Liver (tissue), 9 donors: ENCODE measurements around the gene RASSF8. TPM values are rescaled to one million over a fixed set of nuclear protein-coding genes. Genes with fewer than 3 reads are reported as not detected.

Experiments used
- DNase-seq: peaks from one replicate; pipeline ENCODE4 v3.0.0-alpha.2; 2017; ENCODE audit warnings: low spot score
- H3K27ac ChIP-seq, 2 donors: one replicate each; pipeline ENCODE4 v1.7.0; 2013; ENCODE audit warnings: inconsistent platforms in 2 of 2, low read length in 2 of 2, control low read depth in 1 of 2, low read depth in 1 of 2, mild to moderate bottlenecking in 1 of 2
- H3K27me3 ChIP-seq, 4 donors: one replicate each; pipeline versions ENCODE4 v1.6.1 to v1.7.0; 2013; ENCODE audit warnings: low read length in 3 of 4, inconsistent platforms in 1 of 4, mild to moderate bottlenecking in 1 of 4, moderate library complexity in 1 of 4; ENCODE audit not compliant: control insufficient read depth in 4 of 4, insufficient read depth in 4 of 4
- H3K36me3 ChIP-seq, 4 donors: one replicate each; pipeline versions ENCODE4 v1.6.1 to v1.7.0; 2013; ENCODE audit warnings: low read length in 3 of 4, mild to moderate bottlenecking in 3 of 4, low read depth in 1 of 4, moderate library complexity in 1 of 4; ENCODE audit not compliant: control insufficient read depth in 4 of 4, insufficient read depth in 3 of 4
- H3K4me1 ChIP-seq, 4 donors: one replicate each; pipeline versions ENCODE4 v1.6.1 to v1.7.0; 2013; ENCODE audit warnings: low read length in 3 of 4, mild to moderate bottlenecking in 3 of 4, moderate library complexity in 1 of 4; ENCODE audit not compliant: control insufficient read depth in 4 of 4, insufficient read depth in 4 of 4
- H3K4me3 ChIP-seq, 3 donors: one replicate each; pipeline versions ENCODE4 v1.6.1 to v1.7.0; 2013; ENCODE audit warnings: low read length in 3 of 3, control low read depth in 1 of 3, low read depth in 1 of 3, mild to moderate bottlenecking in 1 of 3
- H3K9ac ChIP-seq, 2 donors: one replicate each; pipeline ENCODE4 v1.7.0; 2013; ENCODE audit warnings: low read length in 2 of 2, mild to moderate bottlenecking in 2 of 2, moderate library complexity in 2 of 2, control low read depth in 1 of 2, low read depth in 1 of 2
- H3K9me3 ChIP-seq, 4 donors: one replicate each; pipeline versions ENCODE4 v1.6.1 to v1.7.0; 2013; ENCODE audit warnings: low read length in 3 of 4; ENCODE audit not compliant: control insufficient read depth in 4 of 4
- ATF3 ChIP-seq: IDR thresholded peaks from 2 replicates; pipeline ENCODE4 v1.6.1; 2016; ENCODE audit warnings: antibody characterized with exemption
- CTCF ChIP-seq: fragments of 150-350 bp; IDR thresholded peaks from 2 replicates; pipeline ENCODE4 v1.5.1; 2017; ENCODE audit warnings: improper control_type of control experiment, low read depth, low read length; ENCODE audit not compliant: missing input control
- EGR1 ChIP-seq, 2 donors: IDR thresholded peaks; 2 replicates each; pipeline ENCODE4 v1.6.1; 2016 to 2018; ENCODE audit warnings: antibody characterized with exemption in 2 of 2, low read depth in 2 of 2
- FOXA1 ChIP-seq: IDR thresholded peaks from 2 replicates; pipeline ENCODE4 v1.6.1; 2016; ENCODE audit warnings: antibody characterized with exemption
- FOXA2 ChIP-seq: IDR thresholded peaks from 2 replicates; pipeline ENCODE4 v1.6.1; 2016; ENCODE audit warnings: antibody characterized with exemption
- GABPA ChIP-seq, 2 donors: IDR thresholded peaks in 1 of 2; conservative IDR thresholded peaks in 1 of 2; 2 replicates each; pipeline ENCODE4 v1.6.1; 2016; ENCODE audit warnings: antibody characterized with exemption in 2 of 2, mild to moderate bottlenecking in 1 of 2, moderate library complexity in 1 of 2
- HNF4A ChIP-seq, 2 donors: conservative IDR thresholded peaks; 2 replicates each; pipeline ENCODE4 v1.6.1; 2016; ENCODE audit warnings: antibody characterized with exemption in 2 of 2, mild to moderate bottlenecking in 2 of 2
- HNF4G ChIP-seq: IDR thresholded peaks from 2 replicates; pipeline ENCODE4 v1.6.1; 2016; ENCODE audit warnings: antibody characterized with exemption
- JUND ChIP-seq, 2 donors: IDR thresholded peaks; 2 replicates each; pipeline ENCODE4 v1.6.1; 2016; ENCODE audit warnings: antibody characterized with exemption in 2 of 2
- MAX ChIP-seq: IDR thresholded peaks from 2 replicates; pipeline ENCODE4 v1.6.1; 2016; ENCODE audit warnings: antibody characterized with exemption
- NR2F2 ChIP-seq: IDR thresholded peaks from 2 replicates; pipeline ENCODE4 v1.6.1; 2016; ENCODE audit warnings: antibody characterized with exemption
- RAD21 ChIP-seq, 2 donors: IDR thresholded peaks; 2 replicates each; pipeline ENCODE4 v1.6.1; 2016; ENCODE audit warnings: antibody characterized with exemption in 2 of 2, mild to moderate bottlenecking in 2 of 2
- REST ChIP-seq: IDR thresholded peaks from 2 replicates; pipeline ENCODE4 v1.6.1; 2016; ENCODE audit warnings: antibody characterized with exemption, mild to moderate bottlenecking
- RXRA ChIP-seq, 2 donors: IDR thresholded peaks; 2 replicates each; pipeline ENCODE4 v1.6.1; 2017 to 2018; ENCODE audit warnings: antibody characterized with exemption in 2 of 2, mild to moderate bottlenecking in 1 of 2
- SP1 ChIP-seq: IDR thresholded peaks from 2 replicates; pipeline ENCODE4 v1.6.1; 2018; ENCODE audit warnings: antibody characterized with exemption, mild to moderate bottlenecking
- TAF1 ChIP-seq: conservative IDR thresholded peaks from 2 replicates; pipeline ENCODE4 v1.6.1; 2016; ENCODE audit warnings: antibody characterized with exemption, mild to moderate bottlenecking
- YY1 ChIP-seq: IDR thresholded peaks from 2 replicates; pipeline ENCODE4 v1.6.1; 2016; ENCODE audit warnings: antibody characterized with exemption, mild to moderate bottlenecking
- ZBTB33 ChIP-seq: IDR thresholded peaks from 2 replicates; pipeline ENCODE4 v1.6.1; 2016; ENCODE audit warnings: antibody characterized with exemption
- WGBS: extraction: QIAGEN DNeasy Blood & Tissue Kit; methylation state at CpG from one replicate; pipeline ENCODE4 v1.1.7; 2013; 5-methylcytosine and 5-hydroxymethylcytosine counted together
- polyA plus RNA-seq, 2 donors: library from polyadenylated mRNA; stranded (reverse) in 1 of 2; unstranded in 1 of 2; fragments of 200-250 nt in 1 of 2; fragments of >200 nt in 1 of 2; fragmentation: Nextera tagmentation in 1 of 2; extraction: Ambion mirVana in 1 of 2; gene quantifications; one replicate each; pipeline versions ENCODE4 v1.2.1 to v1.2.3, GENCODE V29; 2013 to 2015
- total RNA-seq, 2 donors: library from RNA; depleted of rRNA; stranded (reverse); fragments of >200 nt; gene quantifications; one replicate each; pipeline ENCODE4 v1.2.3, GENCODE V29; 2014
- donor health status: healthy.
- donor health status: healthy.
- donor health status: healthy.
- donor health status: healthy.
- donor health status: healthy.

Gene RASSF8
- total and polyA plus RNA-seq, 4 donors = 1.7 to 9.4 (median 3.3) TPM

GRCh38 chr12:26090836-26091510, 132.5 kb downstream of the RASSF8 start:
- WGBS = 92% methylated on average over 11 of the region's 11 CpGs
- Histone ChIP-seq H3K4me1 (no peaks in the 10 kb centered on the region), H3K9ac (no peak overlapping the region), H3K9me3 (no peaks in the 10 kb centered on the region), H3K27me3 (no peaks in the 10 kb centered on the region), H3K36me3 (no peaks in the 10 kb centered on the region), H3K27ac (no peak overlapping the region), H3K4me3 (no peak overlapping the region)
- TF ChIP-seq FOXA1 (no peak), RAD21 (IDR thresholded peaks at IDR 0.05) (no peak), NR2F2 (no peak), GABPA (IDR thresholded peaks at IDR 0.05 in 1 of 2, conservative IDR thresholded peaks at IDR 0.05 in 1 of 2) (no peak), YY1 (no peak), REST (no peak), HNF4G (no peak), JUND (IDR thresholded peaks at IDR 0.05) (no peak), EGR1 (IDR thresholded peaks at IDR 0.05; ENCODE audit: low read depth in 2 of 2) (no peak), ZBTB33 (no peak), CTCF (no peak), RXRA (IDR thresholded peaks at IDR 0.05) (no peak), SP1 (no peak), TAF1 (no peak), HNF4A (conservative IDR thresholded peaks at IDR 0.05) (no peak), FOXA2 (no peak), ATF3 (no peak), MAX (no peak)
- no peak for DNase-seq
